ENCODE data around the gene TARS2.
A peak's percentile ranks its signal among the peaks of the same experiment; 100 is the strongest.

Gene TARS2, protein sequence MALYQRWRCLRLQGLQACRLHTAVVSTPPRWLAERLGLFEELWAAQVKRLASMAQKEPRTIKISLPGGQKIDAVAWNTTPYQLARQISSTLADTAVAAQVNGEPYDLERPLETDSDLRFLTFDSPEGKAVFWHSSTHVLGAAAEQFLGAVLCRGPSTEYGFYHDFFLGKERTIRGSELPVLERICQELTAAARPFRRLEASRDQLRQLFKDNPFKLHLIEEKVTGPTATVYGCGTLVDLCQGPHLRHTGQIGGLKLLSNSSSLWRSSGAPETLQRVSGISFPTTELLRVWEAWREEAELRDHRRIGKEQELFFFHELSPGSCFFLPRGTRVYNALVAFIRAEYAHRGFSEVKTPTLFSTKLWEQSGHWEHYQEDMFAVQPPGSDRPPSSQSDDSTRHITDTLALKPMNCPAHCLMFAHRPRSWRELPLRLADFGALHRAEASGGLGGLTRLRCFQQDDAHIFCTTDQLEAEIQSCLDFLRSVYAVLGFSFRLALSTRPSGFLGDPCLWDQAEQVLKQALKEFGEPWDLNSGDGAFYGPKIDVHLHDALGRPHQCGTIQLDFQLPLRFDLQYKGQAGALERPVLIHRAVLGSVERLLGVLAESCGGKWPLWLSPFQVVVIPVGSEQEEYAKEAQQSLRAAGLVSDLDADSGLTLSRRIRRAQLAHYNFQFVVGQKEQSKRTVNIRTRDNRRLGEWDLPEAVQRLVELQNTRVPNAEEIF
- total RNA-seq = 14.6 to 30.3 (median 22.5) reads per million in 4 donors

DNA sequence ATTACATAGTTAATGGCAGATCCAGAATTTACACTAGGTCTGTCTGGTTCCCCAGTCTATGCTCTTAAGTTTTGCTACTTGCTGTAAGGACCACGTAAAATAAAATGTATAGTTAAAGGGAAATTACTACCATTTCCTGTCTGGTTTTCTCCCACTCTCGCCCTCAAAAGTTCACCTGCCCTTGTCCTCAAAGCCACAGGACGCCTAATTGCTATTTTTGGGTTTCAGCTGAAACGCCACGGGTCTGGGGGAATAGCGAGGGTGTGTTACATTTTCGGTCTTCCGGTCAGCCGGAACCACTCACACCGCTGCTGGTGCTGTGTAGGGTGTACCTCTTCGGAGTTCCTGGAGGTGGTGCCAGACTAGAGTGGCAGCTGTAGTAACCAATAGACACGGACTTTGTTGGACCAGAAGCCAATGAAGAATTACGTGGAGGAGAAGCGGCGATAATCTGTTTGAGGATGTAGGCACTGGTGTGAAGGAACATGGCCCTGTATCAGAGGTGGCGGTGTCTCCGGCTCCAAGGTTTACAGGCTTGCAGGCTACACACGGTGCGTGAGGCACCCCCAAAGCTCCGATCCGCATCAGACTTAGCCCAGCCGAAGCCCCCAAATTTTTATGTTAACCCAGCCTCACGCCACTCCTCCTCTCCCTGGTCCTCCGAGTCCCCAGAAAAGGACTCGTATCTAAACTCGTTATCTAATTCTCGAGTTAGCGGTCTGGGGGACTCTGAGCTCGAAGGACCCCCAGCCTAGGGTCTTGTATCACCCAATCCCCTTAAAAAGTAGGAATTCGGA lies at the start of gene TARS2:
Gene TARS2, plus strand, starts transcription at position 454 of the 797 bp plus-strand sequence. Its CDS starts 32 bp downstream, at position 486.
- DNase-seq = peak; percentile 80 to 98 (median 89)

DNA sequence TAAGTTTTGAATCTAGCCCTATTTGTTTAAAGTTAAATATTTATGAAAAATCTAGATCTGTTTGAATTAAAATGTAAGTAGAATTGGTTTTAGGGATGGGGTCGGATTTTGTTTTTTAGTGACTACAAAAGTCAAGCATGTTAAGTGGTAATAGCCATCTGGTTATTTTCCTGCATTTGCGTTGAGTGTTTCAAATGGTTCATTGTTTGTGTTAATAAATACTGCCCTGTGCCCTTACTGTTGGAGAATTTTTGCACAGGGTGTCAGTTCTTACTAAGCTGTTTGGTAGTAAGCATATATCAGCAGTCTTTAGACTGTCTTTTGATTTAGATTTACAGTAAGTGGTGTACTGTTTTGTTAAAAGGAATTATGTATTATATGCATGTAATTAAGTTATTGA lies 46.1 kb upstream of the TARS2 start:
- DNase-seq = no peak

DNA sequence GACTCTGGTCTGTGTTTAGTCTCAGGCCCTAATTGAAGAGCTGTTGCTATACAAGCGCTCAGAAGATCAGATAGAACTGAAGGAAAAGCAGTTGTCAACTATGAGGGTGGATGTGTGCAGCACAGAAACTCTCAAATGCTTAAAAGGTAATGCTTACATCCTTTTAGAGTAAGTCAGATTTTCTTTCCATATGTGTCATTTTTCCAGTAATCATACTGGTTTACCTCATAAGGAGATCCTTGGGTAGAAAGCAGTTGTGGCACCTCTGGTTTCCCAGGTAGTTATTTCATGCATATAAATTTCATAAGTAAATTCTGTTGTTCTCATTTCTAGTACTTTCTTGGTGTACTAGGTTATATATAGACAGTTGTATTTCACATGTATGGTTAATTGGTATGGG lies 43.0 kb upstream of the TARS2 start:
- DNase-seq = peak in 1 of 5 donors; percentile 14

DNA sequence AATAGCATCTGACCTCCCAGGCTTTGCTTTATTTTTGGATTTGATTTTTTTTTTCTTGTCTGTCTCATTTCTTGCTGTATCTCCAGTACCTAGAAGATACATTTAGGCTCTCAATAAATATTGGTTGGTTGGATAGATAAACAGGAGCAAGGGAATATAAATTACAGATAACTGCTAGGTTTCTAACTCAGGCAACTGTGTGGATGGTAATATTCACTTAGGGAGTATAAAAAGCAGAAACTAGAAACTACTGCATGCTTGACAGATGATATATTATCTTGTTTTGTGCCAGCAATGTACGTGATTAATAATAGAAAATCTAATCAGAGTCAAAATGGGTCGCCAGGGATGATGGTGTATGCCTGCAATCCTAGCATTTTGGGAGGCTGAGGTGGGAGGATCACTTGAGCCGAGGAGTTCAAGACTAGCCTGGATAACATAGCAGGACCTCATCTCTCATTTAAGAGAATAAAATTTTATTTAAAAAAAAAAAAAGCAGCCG lies 31.0 kb upstream of the TARS2 start:
- DNase-seq = no peak

DNA sequence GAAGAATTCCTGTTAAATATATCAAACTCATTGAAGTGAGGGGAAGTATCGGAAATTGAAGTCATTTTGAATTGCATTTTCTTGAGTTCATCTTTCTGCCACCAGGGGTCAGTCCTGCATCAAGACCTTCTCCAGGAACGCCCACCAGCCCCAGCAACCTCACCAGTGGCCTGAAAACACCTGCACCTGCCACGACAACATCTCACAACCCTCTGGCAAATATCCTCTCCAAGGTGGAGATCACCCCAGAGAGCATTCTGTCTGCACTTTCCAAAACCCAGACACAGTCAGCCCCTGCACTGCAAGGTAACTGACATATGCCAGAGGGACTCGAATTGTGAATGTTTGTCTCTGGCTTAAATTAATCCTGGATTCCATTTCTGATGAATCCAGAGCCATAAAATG lies 22.8 kb upstream of the TARS2 start:
- DNase-seq = peak; percentile 36 to 71 (median 54)

DNA sequence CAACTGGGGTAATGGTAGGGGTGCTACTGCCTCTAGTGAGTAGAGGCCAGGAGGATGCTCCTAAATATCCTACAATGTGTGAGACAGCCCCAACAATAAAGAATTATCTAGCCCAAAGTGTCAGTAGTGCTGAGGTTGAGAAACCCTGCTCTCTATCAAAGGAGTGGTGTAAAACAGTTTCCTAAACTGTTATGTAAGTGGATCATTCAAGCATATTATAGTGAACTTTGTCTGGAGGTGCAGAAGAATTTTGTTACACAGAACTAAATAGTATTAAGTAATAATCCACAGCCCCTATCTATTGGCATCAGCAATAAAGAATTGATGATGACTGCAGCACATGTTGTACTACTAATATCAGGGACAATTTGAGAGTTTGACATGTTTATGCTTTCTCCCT lies 20.3 kb upstream of the TARS2 start:
- no peak for DNase-seq

DNA sequence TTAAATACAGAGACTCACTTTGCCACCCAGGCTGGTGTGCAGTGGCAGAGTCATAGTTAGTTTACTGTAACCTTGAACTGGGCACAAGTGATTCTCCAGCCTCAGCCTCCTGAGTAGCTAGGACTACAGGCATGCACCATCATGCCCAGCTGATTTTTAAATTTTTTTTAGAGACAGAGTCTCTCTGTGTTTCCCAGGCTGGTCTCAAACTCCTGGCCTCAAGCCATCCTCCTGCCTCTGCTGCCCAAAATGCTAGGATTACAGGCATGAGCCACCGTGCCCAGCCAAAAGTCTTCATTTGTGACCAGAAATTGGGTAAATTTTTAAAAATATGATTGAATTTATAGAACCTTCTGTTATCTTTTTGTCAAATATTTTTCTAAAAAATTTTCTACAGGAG lies 17.9 kb upstream of the TARS2 start:
- DNase-seq = no peak

DNA sequence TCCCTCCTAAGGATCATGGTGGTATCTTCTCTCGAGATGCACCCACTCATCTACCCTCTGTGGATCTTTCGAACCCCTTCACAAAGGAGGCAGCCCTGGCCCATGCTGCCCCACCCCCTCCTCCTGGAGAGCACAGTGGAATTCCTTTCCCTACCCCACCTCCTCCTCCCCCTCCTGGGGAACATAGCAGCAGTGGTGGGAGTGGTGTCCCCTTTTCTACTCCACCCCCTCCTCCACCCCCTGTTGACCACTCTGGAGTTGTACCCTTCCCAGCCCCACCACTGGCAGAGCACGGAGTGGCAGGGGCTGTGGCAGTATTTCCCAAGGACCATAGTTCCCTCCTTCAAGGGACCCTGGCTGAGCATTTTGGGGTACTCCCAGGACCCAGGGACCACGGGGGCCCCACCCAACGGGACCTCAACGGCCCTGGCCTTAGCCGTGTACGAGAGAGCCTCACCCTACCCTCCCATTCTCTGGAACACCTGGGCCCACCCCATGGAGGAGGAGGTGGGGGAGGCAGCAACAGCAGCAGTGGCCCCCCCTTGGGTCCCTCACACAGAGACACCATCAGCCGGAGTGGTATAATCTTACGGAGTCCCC lies 14.5 kb upstream of the TARS2 start:
- no peak for DNase-seq

DNA sequence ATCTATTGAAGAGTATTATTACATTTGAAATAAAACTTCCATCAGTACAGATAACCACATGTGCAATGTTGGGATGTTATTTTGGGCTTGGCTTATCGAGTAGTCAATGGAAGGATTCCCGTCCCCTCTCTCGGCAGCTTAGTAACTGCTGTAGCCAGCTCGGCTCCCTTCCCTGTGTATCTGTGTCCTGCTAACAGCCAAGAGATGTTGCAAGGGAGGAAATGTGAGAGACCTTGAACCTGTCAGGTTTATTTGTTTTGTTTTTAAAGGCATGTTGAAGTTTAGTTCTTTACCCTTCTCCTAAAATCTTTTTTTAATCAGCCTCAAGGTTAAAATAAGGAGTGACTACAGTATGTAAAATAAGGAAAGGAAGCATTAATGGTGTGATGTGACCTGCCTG lies 13.6 kb upstream of the TARS2 start:
- no peak for DNase-seq

DNA sequence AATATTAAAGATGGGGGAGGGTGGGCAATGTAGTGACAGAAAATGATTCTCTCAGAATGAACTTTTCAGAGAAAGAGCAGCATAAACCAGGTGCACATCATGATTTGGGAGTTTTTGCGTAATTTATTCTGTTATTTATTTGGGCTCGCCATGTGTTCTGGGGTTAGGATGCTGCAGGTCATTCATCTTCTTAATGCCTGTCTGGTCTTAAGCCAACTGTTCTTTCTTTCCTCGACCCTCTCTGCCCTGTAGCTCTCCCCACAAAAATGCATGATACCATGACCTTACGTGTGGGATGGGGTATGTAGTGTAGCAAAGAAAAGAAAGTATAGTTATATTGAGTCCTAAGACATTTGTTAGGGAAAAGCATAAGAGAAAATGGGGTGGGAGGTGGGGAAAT lies 12.3 kb upstream of the TARS2 start:
- no peak for DNase-seq

DNA sequence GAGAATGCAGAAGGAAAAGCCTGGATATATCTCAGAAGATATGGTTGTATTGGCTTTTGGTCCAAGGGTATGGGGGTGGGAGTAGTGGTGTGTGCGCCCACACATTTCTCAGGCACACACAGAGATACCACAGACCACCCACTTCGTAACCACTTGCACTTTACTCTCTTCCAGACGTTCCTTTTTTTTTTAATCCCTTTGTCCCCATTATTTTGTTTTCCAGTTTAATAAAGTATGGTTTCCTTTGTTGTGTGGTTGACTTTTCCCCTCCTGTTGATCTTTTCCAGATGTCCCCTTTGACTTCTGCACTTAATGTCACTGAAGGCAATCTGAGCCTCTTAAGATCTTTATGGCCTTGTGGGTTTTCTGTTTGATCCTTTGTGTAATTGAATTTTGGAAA lies 10.5 kb upstream of the TARS2 start:
- no peak for DNase-seq

DNA sequence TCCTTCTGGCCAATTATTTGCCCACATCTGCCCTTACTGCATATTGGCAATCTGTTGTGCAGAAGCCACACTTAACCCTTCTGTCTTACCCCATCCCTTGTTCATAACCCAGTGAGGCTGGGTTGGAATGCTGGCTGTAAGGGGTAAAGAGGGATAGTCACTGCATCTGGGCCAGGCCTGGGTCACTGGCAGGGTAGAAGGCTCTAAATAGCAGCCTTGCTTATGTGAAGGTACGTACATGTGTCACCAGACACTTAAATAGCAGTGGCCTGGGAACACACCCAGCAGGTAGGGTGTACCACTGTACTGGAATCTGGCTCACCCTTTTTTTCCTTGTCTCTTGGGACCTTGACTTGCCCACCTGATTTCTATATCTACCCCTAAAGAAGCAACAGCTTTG lies 9.9 kb upstream of the TARS2 start:
- DNase-seq = no peak

DNA sequence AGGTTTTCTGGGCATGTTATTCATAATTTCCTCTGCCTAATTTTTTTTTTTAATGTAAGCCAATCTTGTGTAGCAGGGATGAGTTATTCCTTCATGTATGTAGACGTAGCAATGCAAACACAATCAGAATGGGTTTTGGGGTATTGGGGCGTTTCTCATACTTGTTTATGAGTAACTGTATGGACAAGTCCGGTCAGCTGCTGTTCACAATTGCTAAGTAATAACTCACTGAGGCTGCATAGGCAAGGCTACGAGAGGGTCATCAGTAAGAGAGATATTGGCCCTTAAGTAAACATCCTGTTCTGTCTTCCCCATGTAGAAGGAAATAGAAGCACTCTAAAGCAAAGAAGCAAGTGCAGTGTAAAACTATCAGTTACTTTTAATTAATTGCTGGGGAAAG lies 9.5 kb upstream of the TARS2 start:
- no peak for DNase-seq

DNA sequence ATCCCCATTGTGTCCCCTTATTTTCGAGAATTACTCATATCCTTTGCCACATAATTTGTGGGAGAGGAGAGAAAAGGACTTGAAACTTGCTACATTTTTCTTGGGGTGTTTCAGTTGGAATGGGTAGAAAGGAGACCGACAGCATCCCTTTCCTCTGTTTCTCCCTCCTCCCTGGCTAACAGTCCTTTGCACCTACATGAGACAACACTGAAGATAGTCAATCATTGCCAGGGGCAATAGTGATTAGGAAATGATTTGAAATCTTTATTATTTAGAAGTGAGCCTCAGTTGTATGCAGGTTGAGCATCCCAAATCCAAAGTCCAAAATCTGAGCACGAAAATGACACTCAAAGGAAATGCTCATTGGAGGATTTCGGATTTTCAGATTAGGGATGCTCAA lies 7.8 kb upstream of the TARS2 start:
- no peak for DNase-seq

DNA sequence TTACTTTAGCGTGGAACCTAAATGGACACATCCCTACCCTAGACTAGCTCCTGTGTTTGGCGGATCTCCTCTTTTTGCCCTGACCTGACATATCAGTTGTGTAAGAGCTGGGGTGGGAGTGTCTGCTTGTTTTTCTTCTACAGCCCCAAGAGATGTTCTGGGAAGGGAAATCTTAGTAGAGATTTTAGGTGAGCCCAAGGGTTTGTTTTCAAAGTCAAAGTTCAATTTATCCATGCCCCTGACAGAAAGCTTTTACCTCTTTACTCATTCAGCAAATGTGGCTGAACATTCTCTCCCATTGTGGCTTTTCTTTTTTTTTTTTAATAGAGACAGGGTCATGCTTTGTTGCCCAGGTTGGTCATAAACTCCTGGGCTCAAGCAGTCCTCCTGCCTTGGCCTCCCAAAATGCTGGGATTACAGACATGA lies 7.3 kb upstream of the TARS2 start:
- no peak for DNase-seq

DNA sequence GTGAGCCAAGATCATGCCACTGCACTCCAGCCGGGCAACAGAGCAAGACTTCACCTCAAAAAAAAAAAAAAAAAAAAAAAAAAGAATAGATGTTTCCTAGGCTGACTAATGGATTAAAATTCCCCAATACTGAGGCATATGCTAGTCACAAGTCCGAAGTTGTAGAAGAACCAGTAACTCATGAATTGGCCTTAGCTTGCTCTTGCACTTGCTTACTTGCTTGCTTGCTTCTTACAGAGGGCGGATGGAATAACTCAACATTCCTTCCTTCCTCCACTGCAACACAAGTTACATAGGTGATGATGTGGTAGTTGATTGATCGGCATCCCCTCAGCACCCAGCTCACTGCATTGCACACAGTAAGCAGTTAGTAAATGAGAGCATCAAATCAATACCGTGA lies 2.8 kb upstream of the TARS2 start:
- no peak for DNase-seq

DNA sequence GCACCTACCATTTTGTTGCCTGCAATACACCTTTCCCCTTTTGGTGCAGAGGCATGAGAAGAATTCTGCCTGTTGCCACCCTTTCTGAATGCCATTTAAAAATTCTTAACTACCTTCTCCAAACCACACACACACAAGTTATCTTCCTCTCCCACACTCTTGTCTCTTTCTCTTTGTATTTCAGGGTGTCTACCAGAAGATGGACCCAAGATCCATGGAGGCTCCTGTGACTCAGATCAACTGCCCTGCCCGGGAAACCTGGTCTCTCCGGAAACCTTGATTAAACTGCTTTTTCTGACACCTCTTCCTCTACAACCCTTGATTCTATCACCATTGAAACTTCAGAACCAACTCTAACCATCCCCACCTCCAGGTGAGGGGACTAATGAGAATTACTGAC lies 2.4 kb upstream of the TARS2 start:
- DNase-seq = no peak

DNA sequence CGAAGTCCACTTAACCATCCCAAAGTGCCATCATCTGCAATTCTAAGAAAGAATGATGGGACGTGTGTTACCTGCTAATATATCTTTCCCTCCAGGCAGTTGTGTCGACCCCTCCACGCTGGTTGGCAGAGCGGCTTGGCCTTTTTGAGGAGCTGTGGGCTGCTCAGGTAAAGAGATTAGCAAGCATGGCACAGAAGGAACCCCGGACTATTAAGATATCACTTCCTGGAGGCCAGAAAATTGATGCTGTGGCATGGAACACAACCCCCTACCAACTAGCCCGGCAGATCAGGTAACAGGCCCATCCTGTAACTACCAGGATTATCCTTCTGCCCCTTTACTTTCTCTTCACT lies 520 bp downstream of the TARS2 start:
- DNase-seq = no peak

DNA sequence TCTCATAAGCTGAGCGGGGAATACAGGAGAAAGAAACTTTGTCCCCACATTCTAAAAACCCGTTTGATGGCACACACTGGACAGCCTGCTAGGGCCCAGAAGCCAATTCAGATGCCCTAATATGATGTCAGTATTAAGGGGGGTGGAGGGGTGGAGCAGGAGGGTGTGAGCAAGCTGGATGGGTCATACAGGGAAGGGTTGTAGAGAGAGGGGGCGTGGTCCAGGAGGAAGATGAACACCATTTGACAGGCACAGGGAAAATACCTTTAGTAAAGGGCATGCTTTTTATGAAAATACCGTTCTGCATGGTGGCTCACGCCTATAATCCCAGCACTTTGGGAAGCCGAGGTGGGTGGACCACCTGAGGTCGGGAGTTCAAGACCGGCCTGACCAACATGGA lies 6.0 kb downstream of the TARS2 start:
- DNase-seq = no peak

DNA sequence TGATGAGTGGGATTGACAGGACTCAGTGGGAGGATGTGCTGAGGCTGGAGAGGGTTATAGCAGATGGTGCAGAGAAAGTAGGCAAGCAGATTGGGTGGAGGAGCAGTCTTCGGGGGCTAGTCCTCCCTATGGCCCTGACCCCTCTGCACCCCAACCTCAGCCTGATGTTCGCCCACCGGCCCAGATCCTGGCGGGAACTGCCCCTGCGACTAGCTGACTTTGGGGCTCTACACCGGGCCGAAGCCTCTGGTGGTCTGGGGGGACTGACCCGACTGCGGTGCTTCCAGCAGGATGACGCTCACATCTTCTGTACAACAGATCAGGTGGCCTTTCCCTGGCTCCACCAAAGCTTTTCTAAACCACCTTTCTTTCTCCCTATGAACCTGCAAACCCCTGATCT lies 11.1 kb downstream of the TARS2 start:
- DNase-seq = no peak

DNA sequence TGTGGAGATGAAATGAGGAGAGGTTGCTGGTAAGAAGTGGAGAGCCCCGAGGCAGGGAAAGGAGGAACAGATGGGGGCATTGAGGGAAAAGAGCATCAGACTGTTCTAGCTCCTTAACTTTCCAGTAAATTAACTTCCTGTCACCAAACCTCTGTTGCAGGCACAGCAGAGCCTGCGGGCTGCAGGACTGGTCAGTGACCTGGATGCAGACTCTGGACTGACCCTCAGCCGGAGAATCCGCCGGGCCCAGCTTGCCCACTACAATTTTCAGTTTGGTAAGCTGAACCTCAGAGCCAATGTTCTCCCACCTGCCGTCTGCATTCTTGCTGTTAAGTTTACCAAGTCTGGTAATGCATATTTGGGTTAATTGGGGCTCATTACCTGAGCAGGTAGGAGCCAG lies 18.2 kb downstream of the TARS2 start:
- DNase-seq = no peak

DNA sequence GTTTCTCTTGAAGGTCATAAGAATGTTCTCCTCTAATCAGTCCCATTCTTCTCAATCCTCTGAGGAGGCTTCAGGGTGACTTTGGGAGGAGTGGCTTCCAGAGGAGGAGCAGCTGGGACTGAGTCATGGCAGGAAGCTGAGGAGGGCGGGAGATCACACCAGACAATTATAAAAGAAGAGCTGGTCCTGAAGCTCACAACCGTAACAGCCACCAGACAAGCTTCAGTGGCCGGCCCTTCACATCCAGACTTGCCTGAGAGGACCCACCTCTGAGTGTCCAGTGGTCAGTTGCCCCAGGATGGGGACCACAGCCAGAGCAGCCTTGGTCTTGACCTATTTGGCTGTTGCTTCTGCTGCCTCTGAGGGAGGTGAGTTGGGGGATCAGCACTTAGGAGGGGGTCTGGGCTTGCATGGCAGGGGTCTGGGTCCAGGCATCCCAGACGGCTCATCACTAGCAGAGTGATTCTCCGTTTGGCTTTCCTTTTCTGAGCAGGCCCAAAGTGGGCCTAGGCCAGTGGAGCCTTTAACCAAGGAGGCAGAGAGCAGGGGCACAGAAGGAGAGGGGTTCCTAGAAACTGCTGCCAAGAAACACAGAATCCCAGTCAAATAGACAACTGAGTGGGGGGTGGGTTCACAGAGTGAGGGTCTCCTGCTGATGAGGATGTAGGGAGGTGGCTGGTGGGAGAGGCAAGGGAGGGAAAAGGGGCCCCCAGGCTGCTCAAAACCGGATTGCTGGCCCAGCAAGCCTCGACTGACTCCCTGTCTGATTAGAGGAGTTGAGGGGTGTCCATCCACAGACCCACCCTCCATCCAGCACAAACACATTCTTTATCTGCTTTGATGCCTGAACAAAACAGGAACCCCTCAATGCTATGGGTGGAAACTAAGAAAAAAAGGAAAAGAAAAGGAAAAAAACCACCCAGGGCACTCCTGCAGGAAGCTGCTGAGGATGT lies 21.0 kb downstream of the TARS2 start, which contains the start of gene ECM1:
Gene ECM1, plus strand, starts transcription at position 198 of the 953 bp plus-strand sequence. Its CDS starts 101 bp downstream, at position 299.
- DNase-seq = no peak

All from T-helper 1 cell (primary cell).